ENCODE results near the gene LRP1. TPM values are rescaled to one million over a fixed set of nuclear protein-coding genes. Genes with fewer than 3 reads are reported as not detected.

Gene LRP1
- total and polyA plus RNA-seq, 2 of the 13 experiments (the other 11 are each of a cell fraction or from before 2014, with no cell fraction given): 14.7 to 30.8 TPM

- TF ChIP-seq PATZ1 (CRISPR knock-in tag; IDR thresholded peaks at IDR 0.05): no peak
- no peak for TF ChIP-seq ZNF318 (CRISPR knock-in tag; IDR thresholded peaks at IDR 0.05)
- TF ChIP-seq ZNF230 (CRISPR knock-in tag; IDR thresholded peaks at IDR 0.05): no peak
- peak; percentile 76; the same call in 1 of the 2 replicates for TF ChIP-seq FOXC1 (CRISPR knock-in tag; IDR thresholded peaks at IDR 0.05; ENCODE audit: borderline replicate concordance)
- TF ChIP-seq ZSCAN9 (CRISPR knock-in tag; IDR thresholded peaks at IDR 0.05; ENCODE audit: borderline replicate concordance): no peak
- TF ChIP-seq KDM2A (CRISPR knock-in tag; IDR thresholded peaks at IDR 0.05; ENCODE audit: borderline replicate concordance, low read depth): peak; percentile 24; the same call in 1 of the 2 replicates
- no peak for TF ChIP-seq ZNF703 (CRISPR knock-in tag; IDR thresholded peaks at IDR 0.05; ENCODE audit: borderline replicate concordance)
Observed at GRCh38 chr12:57240066-57240921, 112.0 kb downstream of the LRP1 start (continued).

All from HepG2 (cell line).